ENCODE measurements around the gene RHOT1. TPM values are rescaled to one million over a fixed set of nuclear protein-coding genes. Genes with fewer than 3 reads are reported as not detected.
"Not testable (repeated sequence)": the region's sequence is repeated elsewhere in the genome, so short reads cannot be mapped to it uniquely, and the experiment has no call there.

Gene RHOT1
- total and polyA plus RNA-seq, 2 donors (not counting 3 experiments of a cell fraction or from before 2014, with no cell fraction given), result 23.5 to 28.8 TPM

DNA sequence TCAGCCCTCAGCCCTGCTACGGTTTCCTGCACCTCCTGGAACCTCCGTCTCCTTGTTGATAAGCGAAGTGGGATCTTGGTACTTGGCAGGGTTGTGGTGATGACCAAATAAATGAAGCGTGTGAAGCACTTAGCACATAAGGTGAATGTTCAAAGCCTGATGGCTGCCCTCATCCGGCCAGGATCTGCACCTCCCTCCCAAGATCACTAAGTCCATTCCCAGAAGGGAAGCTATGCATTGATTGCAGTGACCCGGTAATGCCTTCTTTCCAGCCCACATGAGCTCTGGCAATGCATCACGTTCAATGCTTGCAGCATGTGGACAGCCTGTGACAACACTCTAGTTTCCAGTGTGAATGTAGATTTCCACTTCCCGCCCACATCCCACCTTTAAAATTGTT lies 24.9 kb upstream of the RHOT1 start:
- DNase-seq (ENCODE audit: low read depth, low spot score) (peak; percentile 41), FAIRE-seq (peak; percentile 52)
- Histone ChIP-seq H2AFZ (ENCODE audit: low read depth, low read length) (peak overlapping the region; percentile 17), H3K9me1 (replicated peaks; ENCODE audit: control insufficient read depth, extremely low read depth, insufficient read depth, low read length) (no peaks in the 10 kb centered on the region), H3K27ac (ENCODE audit: insufficient read depth, low read depth, low read length) (no peak overlapping the region), H4K20me1 (replicated peaks; ENCODE audit: control insufficient read depth, extremely low read depth, insufficient read depth, low read length) (no peaks in the 10 kb centered on the region), H3K9ac (replicated peaks; ENCODE audit: extremely low read depth, insufficient read depth, low read length) (no peak overlapping the region), H3K4me1 (ENCODE audit: control insufficient read depth, extremely low read depth, insufficient read depth, low read length) (no peaks in the 10 kb centered on the region), H3K9me3 (replicated peaks; ENCODE audit: control insufficient read depth, insufficient read depth, low read length) (no peaks in the 10 kb centered on the region), H3K79me2 (ENCODE audit: control insufficient read depth, insufficient read depth, low read length) (no peaks in the 10 kb centered on the region), H3K4me2 (ENCODE audit: insufficient read depth, low read length) (no peak overlapping the region), H3K27me3 (ENCODE audit: control insufficient read depth in 2 of 2, insufficient read depth in 2 of 2, low read length in 2 of 2) (no peaks in the 10 kb centered on the region), H3K4me3 (replicated peaks in 1 of 3; ENCODE audit: insufficient read depth in 1 of 3, low read depth in 1 of 3, low read length in 3 of 3) (no peak overlapping the region), H3K36me3 (ENCODE audit: control insufficient read depth in 2 of 2, extremely low read depth in 1 of 2, insufficient read depth in 2 of 2, low read length in 2 of 2) (no peaks in the 10 kb centered on the region)
- dilution Hi-C loops (cut with MboI; ENCODE audit: extremely low pct_ligation_motif_present, low sequenced_read_pairs), result no loop called here
- ChIA-PET CTCF (interaction anchor here (1.1 to 1.5 kb wide), 2 partner anchors 22 to 25 kb away, joined by 3 to 6 read pairs; partner anchors contain the start of gene RHOT1), POLR2A (no interaction called here)
- no TSS peak for BruUV-seq (replicated peaks)
- intact Hi-C loops (cut with micrococcal nuclease), result no loop called here
- TF ChIP-seq FOS (IDR thresholded peaks at IDR 0.05; ENCODE audit: borderline replicate concordance, insufficient read depth, low read length), result no peak
- no peak for TF ChIP-seq POLR2A (IDR thresholded peaks at IDR 0.05; ENCODE audit: low read depth, low read length)
- TF ChIP-seq MYC (IDR thresholded peaks at IDR 0.05; ENCODE audit: low read depth, low read length), result no peak
- no peak for TF ChIP-seq GATA2 (IDR thresholded peaks at IDR 0.05; ENCODE audit: insufficient read depth, insufficient read length, low read depth, low read length)
- TF ChIP-seq JUN (IDR thresholded peaks at IDR 0.05; ENCODE audit: borderline replicate concordance, insufficient read depth, insufficient read length, low read depth), result no peak
- TF ChIP-seq, protein P1, sequence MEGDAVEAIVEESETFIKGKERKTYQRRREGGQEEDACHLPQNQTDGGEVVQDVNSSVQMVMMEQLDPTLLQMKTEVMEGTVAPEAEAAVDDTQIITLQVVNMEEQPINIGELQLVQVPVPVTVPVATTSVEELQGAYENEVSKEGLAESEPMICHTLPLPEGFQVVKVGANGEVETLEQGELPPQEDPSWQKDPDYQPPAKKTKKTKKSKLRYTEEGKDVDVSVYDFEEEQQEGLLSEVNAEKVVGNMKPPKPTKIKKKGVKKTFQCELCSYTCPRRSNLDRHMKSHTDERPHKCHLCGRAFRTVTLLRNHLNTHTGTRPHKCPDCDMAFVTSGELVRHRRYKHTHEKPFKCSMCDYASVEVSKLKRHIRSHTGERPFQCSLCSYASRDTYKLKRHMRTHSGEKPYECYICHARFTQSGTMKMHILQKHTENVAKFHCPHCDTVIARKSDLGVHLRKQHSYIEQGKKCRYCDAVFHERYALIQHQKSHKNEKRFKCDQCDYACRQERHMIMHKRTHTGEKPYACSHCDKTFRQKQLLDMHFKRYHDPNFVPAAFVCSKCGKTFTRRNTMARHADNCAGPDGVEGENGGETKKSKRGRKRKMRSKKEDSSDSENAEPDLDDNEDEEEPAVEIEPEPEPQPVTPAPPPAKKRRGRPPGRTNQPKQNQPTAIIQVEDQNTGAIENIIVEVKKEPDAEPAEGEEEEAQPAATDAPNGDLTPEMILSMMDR (IDR thresholded peaks at IDR 0.05; ENCODE audit: extremely low read depth in 1 of 2, insufficient read depth in 1 of 2, low read depth in 1 of 2, low read length in 2 of 2), result no peak
- no peak for TF ChIP-seq EZH2 (IDR thresholded peaks at IDR 0.05; ENCODE audit: borderline replicate concordance, low read depth, low read length, severe bottlenecking)
- TF ChIP-seq, protein P2, sequence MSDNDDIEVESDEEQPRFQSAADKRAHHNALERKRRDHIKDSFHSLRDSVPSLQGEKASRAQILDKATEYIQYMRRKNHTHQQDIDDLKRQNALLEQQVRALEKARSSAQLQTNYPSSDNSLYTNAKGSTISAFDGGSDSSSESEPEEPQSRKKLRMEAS (IDR thresholded peaks at IDR 0.05; ENCODE audit: insufficient read depth, insufficient read length), result no peak
- TF ChIP-seq POLR2AphosphoS5 (IDR thresholded peaks at IDR 0.05; ENCODE audit: insufficient read depth, low read depth, low read length), result no peak

DNA sequence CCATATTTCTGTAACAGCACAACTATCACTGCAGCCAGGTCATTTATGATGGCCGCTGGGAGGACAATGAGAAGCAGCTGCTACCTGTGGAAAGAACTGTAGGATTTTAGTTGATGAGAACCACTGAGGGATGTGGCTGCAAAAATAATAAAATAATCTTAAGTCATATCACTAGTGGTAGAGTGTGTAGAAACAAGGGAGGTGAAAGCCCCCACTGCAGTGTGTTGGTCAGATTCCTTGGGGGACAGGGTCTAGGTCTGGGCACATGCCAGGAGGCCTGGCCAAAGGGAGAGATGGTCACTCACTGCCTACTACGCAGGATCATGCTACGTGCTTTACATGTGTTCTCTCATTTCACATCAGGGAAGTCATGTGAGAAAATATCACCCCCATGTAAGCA lies 24.2 kb upstream of the RHOT1 start:
- intact Hi-C loops (cut with micrococcal nuclease); H3K79me2 ChIP-seq (ENCODE audit: control insufficient read depth, insufficient read depth, low read length); POLR2A ChIA-PET; H3K36me3 ChIP-seq (ENCODE audit: control insufficient read depth in 2 of 2, extremely low read depth in 1 of 2, insufficient read depth in 2 of 2, low read length in 2 of 2); H2AFZ ChIP-seq (ENCODE audit: low read depth, low read length); H3K4me3 ChIP-seq (replicated peaks in 1 of 3; ENCODE audit: insufficient read depth in 1 of 3, low read depth in 1 of 3, low read length in 3 of 3); dilution Hi-C loops (cut with MboI; ENCODE audit: extremely low pct_ligation_motif_present, low sequenced_read_pairs); H3K9ac ChIP-seq (replicated peaks; ENCODE audit: extremely low read depth, insufficient read depth, low read length); H3K9me3 ChIP-seq (replicated peaks; ENCODE audit: control insufficient read depth, insufficient read depth, low read length); H4K20me1 ChIP-seq (replicated peaks; ENCODE audit: control insufficient read depth, extremely low read depth, insufficient read depth, low read length); H3K4me1 ChIP-seq (ENCODE audit: control insufficient read depth, extremely low read depth, insufficient read depth, low read length); H3K27ac ChIP-seq (ENCODE audit: insufficient read depth, low read depth, low read length); H3K27me3 ChIP-seq (ENCODE audit: control insufficient read depth in 2 of 2, insufficient read depth in 2 of 2, low read length in 2 of 2); FAIRE-seq; H3K9me1 ChIP-seq (replicated peaks; ENCODE audit: control insufficient read depth, extremely low read depth, insufficient read depth, low read length); H3K4me2 ChIP-seq (ENCODE audit: insufficient read depth, low read length); DNase-seq (ENCODE audit: low read depth, low spot score); BruUV-seq (replicated peaks): not testable (repeated sequence)
- CTCF ChIA-PET, result interaction anchor here (1.1 to 1.5 kb wide), 2 partner anchors 21 to 24 kb away, joined by 3 to 6 read pairs; partner anchors contain the start of gene RHOT1

Data from endothelial cell of umbilical vein (primary cell).